Neural cell (in vitro differentiated cells): ENCODE data around the gene WTAP.

Experiments used
- CTCF ChIP-seq: fragments of 450-650 bp; IDR thresholded peaks from 2 replicates; pipeline ENCODE4 v1.5.1; 2014; ENCODE audit warnings: antibody characterized with exemption, mild to moderate bottlenecking, moderate library complexity; ENCODE audit not compliant: poor library complexity, severe bottlenecking
- EP300 ChIP-seq: fragments of 450-650 bp; conservative IDR thresholded peaks from 2 replicates; pipeline ENCODE4 v1.6.1; 2014; ENCODE audit warnings: antibody characterized with exemption, mild to moderate bottlenecking, moderate library complexity; ENCODE audit not compliant: poor library complexity, severe bottlenecking
- EZH2 ChIP-seq: fragments of 200-600, 300-800 bp; shearing (Covaris generic), sonication (generic); IDR thresholded peaks from 2 replicates; pipeline ENCODE4 v1.6.1; 2014; ENCODE audit warnings: antibody characterized with exemption, low read length, borderline replicate concordance, mild to moderate bottlenecking; ENCODE audit not compliant: insufficient read depth, poor library complexity, severe bottlenecking
- MXI1 ChIP-seq: fragments of 450-650 bp; conservative IDR thresholded peaks from 2 replicates; pipeline ENCODE4 v1.6.1; 2014; ENCODE audit warnings: antibody characterized with exemption, mild to moderate bottlenecking; ENCODE audit not compliant: poor library complexity, severe bottlenecking
- POLR2AphosphoS5 ChIP-seq: IDR thresholded peaks from 2 replicates; pipeline ENCODE4 v1.6.1; 2012
- RAD21 ChIP-seq: fragments of 450-650 bp; conservative IDR thresholded peaks from 2 replicates; pipeline ENCODE4 v1.6.1; 2014; ENCODE audit warnings: antibody characterized with exemption, mild to moderate bottlenecking, moderate library complexity
- REST ChIP-seq: IDR thresholded peaks from 2 replicates; pipeline ENCODE4 v1.6.1; 2012; ENCODE audit warnings: borderline replicate concordance
- SMC3 ChIP-seq: fragments of 450-650 bp; conservative IDR thresholded peaks from 2 replicates; pipeline ENCODE4 v1.6.1; 2014; ENCODE audit warnings: antibody characterized with exemption, mild to moderate bottlenecking, moderate library complexity; ENCODE audit not compliant: poor library complexity
- TAF1 ChIP-seq: IDR thresholded peaks from 2 replicates; pipeline ENCODE4 v1.6.1; 2012; ENCODE audit warnings: low read depth

GRCh38 chr6:159751448-159751847 is 24.1 kb downstream of the WTAP start:
- no peak for TF ChIP-seq MXI1
- no peak for TF ChIP-seq CTCF
- TF ChIP-seq EZH2, result no peak
- TF ChIP-seq POLR2AphosphoS5, result no peak
- TF ChIP-seq EP300, result no peak
- TF ChIP-seq REST, result no peak
- TF ChIP-seq TAF1, result no peak
- TF ChIP-seq SMC3, result no peak
- no peak for TF ChIP-seq RAD21
